GM23338 (cell line): ENCODE data around the gene TPD52L2. TPM values are rescaled to one million over a fixed set of nuclear protein-coding genes. Genes with fewer than 3 reads are reported as not detected.

Source experiments
- ATAC-seq: fragments of 200-7000 bp; cut with Tn5 transposase; 3 replicates; pipeline ENCODE4 v1.9.1; 2020
- DNase-seq: peaks from one replicate; pipeline ENCODE4 v3.0.0-alpha.2; 2015; ENCODE audit warnings: low spot score
- H2AFZ ChIP-seq: fragments of 200-600 bp; sonication (generic); 2 replicates; pipeline ENCODE4 v1.8.0; 2016; ENCODE audit warnings: antibody characterized with exemption, mild to moderate bottlenecking, moderate library complexity
- H3F3A ChIP-seq: fragments of 200-600 bp; sonication (generic); replicated peaks from 2 replicates; pipeline ENCODE4 v1.8.0; 2017; ENCODE audit warnings: antibody characterized with exemption, mixed run types, low read depth
- H3K27ac ChIP-seq: fragments of 200-600 bp; sonication (generic); 2 replicates; pipeline ENCODE4 v1.6.1; 2016; ENCODE audit warnings: low read depth
- H3K27me3 ChIP-seq: fragments of 200-600 bp; sonication (generic); 2 replicates; pipeline ENCODE4 v1.8.0; 2016; ENCODE audit warnings: mild to moderate bottlenecking, mixed run types, moderate library complexity; ENCODE audit not compliant: insufficient read depth
- H3K36me3 ChIP-seq: fragments of 200-600 bp; sonication (generic); 2 replicates; pipeline ENCODE4 v1.8.0; 2016; ENCODE audit warnings: mild to moderate bottlenecking; ENCODE audit not compliant: insufficient read depth
- H3K4me1 ChIP-seq: fragments of 200-600 bp; sonication (generic); 2 replicates; pipeline ENCODE4 v1.8.0; 2016; ENCODE audit warnings: mild to moderate bottlenecking, moderate library complexity; ENCODE audit not compliant: insufficient read depth
- H3K4me2 ChIP-seq: fragments of 200-600 bp; sonication (generic); 2 replicates; pipeline ENCODE4 v1.7.1; 2017; ENCODE audit warnings: mixed run types
- H3K4me3 ChIP-seq: fragments of 200-600 bp; sonication (generic); 2 replicates; pipeline ENCODE4 v1.6.1; 2016; ENCODE audit warnings: mixed run types
- H3K79me2 ChIP-seq: fragments of 200-600 bp; sonication (generic); replicated peaks from 2 replicates; pipeline ENCODE4 v1.8.0; 2017; ENCODE audit warnings: mild to moderate bottlenecking; ENCODE audit not compliant: insufficient read depth
- H3K9me2 ChIP-seq: fragments of 200-600 bp; sonication (generic); 2 replicates; pipeline ENCODE4 v1.8.0; 2017; ENCODE audit not compliant: insufficient read depth
- H4K20me1 ChIP-seq: fragments of 200-600 bp; sonication (generic); replicated peaks from 2 replicates; pipeline ENCODE4 v1.8.0; 2017; ENCODE audit warnings: mild to moderate bottlenecking; ENCODE audit not compliant: insufficient read depth
- H3K27ac Mint-ChIP-seq: 2 replicates; pipeline ENCODE4 v1.8.0; 2020; ENCODE audit warnings: inconsistent platforms, mild to moderate bottlenecking, moderate library complexity, mixed read lengths
- H3K27me3 Mint-ChIP-seq: 3 replicates; pipeline ENCODE4 v1.8.0; 2022; ENCODE audit warnings: low read depth, mild to moderate bottlenecking, moderate library complexity, mixed read lengths, inconsistent platforms; ENCODE audit not compliant: insufficient read depth, poor library complexity
- H3K36me3 Mint-ChIP-seq: 3 replicates; pipeline ENCODE4 v1.8.0; 2021; ENCODE audit warnings: low read depth, mild to moderate bottlenecking, inconsistent platforms, moderate library complexity, mixed read lengths
- H3K4me1 Mint-ChIP-seq: 3 replicates; pipeline ENCODE4 v1.8.0; 2020; ENCODE audit warnings: mild to moderate bottlenecking, inconsistent platforms, mixed read lengths
- H3K4me3 Mint-ChIP-seq: 3 replicates; pipeline ENCODE4 v1.8.0; 2021; ENCODE audit warnings: moderate library complexity, mild to moderate bottlenecking, inconsistent platforms, mixed read lengths
- H3K9me3 Mint-ChIP-seq: 3 replicates; pipeline ENCODE4 v1.8.0; 2020; ENCODE audit warnings: moderate library complexity, mild to moderate bottlenecking, inconsistent platforms, mixed read lengths
- CREB1 ChIP-seq: fragments of 250-450 bp; sonication (Bioruptor Pico); IDR thresholded peaks from 2 replicates; pipeline ENCODE4 v1.5.0; 2020; ENCODE audit warnings: low read depth, mild to moderate bottlenecking, moderate library complexity
- CTCF ChIP-seq, 2 experiments: fragments of 200-600 bp in 1 of 2; sonication (generic) in 1 of 2; conservative IDR thresholded peaks; 2 replicates each; pipeline versions ENCODE4 v1.5.1 to v1.6.1; 2016 to 2017; ENCODE audit warnings: antibody characterized with exemption in 2 of 2, low read depth in 2 of 2, mild to moderate bottlenecking in 2 of 2, moderate library complexity in 1 of 2
- ETS1 ChIP-seq: IDR thresholded peaks from 2 replicates; pipeline ENCODE4 v1.6.1; 2016; ENCODE audit warnings: antibody characterized with exemption
- EZH2 ChIP-seq: fragments of 200-600 bp; sonication (generic); IDR thresholded peaks from one replicate; pipeline ENCODE4 v1.8.0; 2017; ENCODE audit warnings: antibody characterized with exemption, mild to moderate bottlenecking, low read depth; ENCODE audit not compliant: unreplicated experiment
- EZH2phosphoT487 ChIP-seq: fragments of 200-600 bp; sonication (generic); IDR thresholded peaks from one replicate; pipeline ENCODE4 v1.8.1; 2018; ENCODE audit warnings: antibody characterized with exemption; ENCODE audit not compliant: unreplicated experiment
- JUNB ChIP-seq: IDR thresholded peaks from one replicate; pipeline ENCODE4 v1.6.1; 2016; ENCODE audit warnings: antibody characterized with exemption; ENCODE audit not compliant: unreplicated experiment
- NANOG ChIP-seq: IDR thresholded peaks from 2 replicates; pipeline ENCODE4 v1.6.1; 2016; ENCODE audit warnings: antibody characterized with exemption, borderline replicate concordance
- POLR2AphosphoS5 ChIP-seq: IDR thresholded peaks from 2 replicates; pipeline ENCODE4 v1.6.1; 2016; ENCODE audit warnings: antibody characterized with exemption, low read depth
- REST ChIP-seq: IDR thresholded peaks from one replicate; pipeline ENCODE4 v1.6.1; 2018; ENCODE audit warnings: antibody characterized with exemption; ENCODE audit not compliant: unreplicated experiment
- STAT1 ChIP-seq: IDR thresholded peaks from one replicate; pipeline ENCODE4 v1.6.1; 2016; ENCODE audit warnings: antibody characterized with exemption; ENCODE audit not compliant: unreplicated experiment
- ZNF114 ChIP-seq: fragments of 250-450 bp; sonication (Bioruptor Pico); IDR thresholded peaks from 2 replicates; pipeline ENCODE4 v1.5.0; 2020; ENCODE audit warnings: mild to moderate bottlenecking, moderate library complexity
- ZNF331 ChIP-seq: fragments of 250-450 bp; sonication (Bioruptor Pico); IDR thresholded peaks from 2 replicates; pipeline ENCODE4 v1.5.0; 2020; ENCODE audit warnings: low read depth, mild to moderate bottlenecking, moderate library complexity
- polyA plus RNA-seq: library from polyadenylated mRNA; unstranded; fragments of >200 nt; fragmentation: Nextera tagmentation; extraction: Ambion mirVana; gene quantifications from 2 replicates; pipeline ENCODE4 v1.2.1, GENCODE V29; 2016
- total RNA-seq: library from RNA; depleted of rRNA; stranded (reverse); fragments of >200 nt; shearing (Covaris generic); gene quantifications from 2 replicates; pipeline ENCODE4 v1.2.3, GENCODE V29; 2014

TPD52L2 gene
- total and polyA plus RNA-seq, 2 experiments from 2014 or later, result 40.2 to 103 TPM

GRCh38 chr20:63920226-63920625 lies 55.2 kb downstream of the TPD52L2 start (continued):
- TF ChIP-seq REST, result no peak
- no peak for TF ChIP-seq STAT1
- no peak for TF ChIP-seq JUNB
- no peak for TF ChIP-seq CREB1 (CRISPR knock-in tag)
- no peak for TF ChIP-seq ZNF114 (CRISPR knock-in tag)
- no peak for TF ChIP-seq EZH2phosphoT487
- TF ChIP-seq EZH2, result no peak

- H3K4me2 ChIP-seq, result no peak overlapping the region
- H3K36me3 ChIP-seq, result peaks cover 4% of the 10 kb centered on the region; the same call in 1 of the 2 replicates
- DNase-seq, result no peak
- no peaks in the 10 kb centered on the region for H3K4me1 Mint-ChIP-seq
- H3K27ac Mint-ChIP-seq, result no peak overlapping the region
- peaks cover 12% of the 10 kb centered on the region for H3K36me3 Mint-ChIP-seq
- H3F3A ChIP-seq, result no peaks in the 10 kb centered on the region; the same call in 1 of the 2 replicates
- H3K27me3 Mint-ChIP-seq, result peaks cover 5% of the 10 kb centered on the region
- peaks cover 26% of the 10 kb centered on the region for H3K79me2 ChIP-seq
- no peak for ATAC-seq
- no peak overlapping the region for H2AFZ ChIP-seq
- H3K4me1 ChIP-seq, result no peaks in the 10 kb centered on the region
- no peak overlapping the region for H3K4me3 Mint-ChIP-seq
- no peaks in the 10 kb centered on the region for H3K9me2 ChIP-seq
- H3K4me3 ChIP-seq, result no peak overlapping the region
- 0 out of 2 replicates have a peak overlapping the region, but pooled peaks have one; percentile 14 for H3K27ac ChIP-seq
- H3K9me3 Mint-ChIP-seq, result no peaks in the 10 kb centered on the region
- no peaks in the 10 kb centered on the region; the same call in none of the 2 replicates for H4K20me1 ChIP-seq
- no peaks in the 10 kb centered on the region for H3K27me3 ChIP-seq
- TF ChIP-seq STAT1 (no peak), JUNB (no peak), NANOG (no peak), ETS1 (no peak), ZNF114 (CRISPR knock-in tag) (no peak), CTCF (conservative IDR thresholded peaks at IDR 0.05; ENCODE audit: low read depth in 2 of 2) (no peak), REST (no peak), EZH2phosphoT487 (no peak), POLR2AphosphoS5 (no peak), ZNF331 (CRISPR knock-in tag) (no peak), CREB1 (CRISPR knock-in tag) (no peak)
These were observed 58.6 kb downstream of the TPD52L2 start for GRCh38 chr20:63923651-63924050.
